LNCAP (cell line): Measurements from ENCODE around the gene SPATA21.

ENCODE experiments used
- CTCF ChIP-seq: fragments of 450-650 bp; IDR thresholded peaks from 2 replicates; pipeline ENCODE4 v1.5.1; 2017; ENCODE audit warnings: mild to moderate bottlenecking

SPATA21 gene

GRCh38 chr1:16440470-16441281 lies 3.5 kb upstream of the SPATA21 start, which contains the start of gene NECAP2:
Gene NECAP2 (plus strand): TSS chr1:16440724. CDS start chr1:16440762, 38 bp downstream.
- peak; percentile 60; the same call in 1 of the 2 replicates for TF ChIP-seq CTCF

- TF ChIP-seq CTCF: no peak
Measured at GRCh38 chr1:16440131-16440469, 2.9 kb upstream of the SPATA21 start.

GRCh38 chr1:16438924-16439323 lies 1.7 kb upstream of the SPATA21 start:
- TF ChIP-seq CTCF: no peak

- no peak for TF ChIP-seq CTCF
Measured at GRCh38 chr1:16438516-16438915, 1.3 kb upstream of the SPATA21 start.

GRCh38 chr1:16434501-16434900 lies 2.7 kb downstream of the SPATA21 start:
- no peak for TF ChIP-seq CTCF

- no peak for TF ChIP-seq CTCF
Measured at GRCh38 chr1:16434007-16434406, 3.2 kb downstream of the SPATA21 start.

GRCh38 chr1:16433030-16433429 lies 4.2 kb downstream of the SPATA21 start:
- TF ChIP-seq CTCF: no peak
